SK-N-SH treated with all-trans-retinoic acid at 6 μM for 48 hours (cell line): Measurements from ENCODE around the gene SLC2A2.

ENCODE experiments used
- BACH2 ChIP-seq: fragments of 250-450 bp; sonication (Bioruptor Pico); IDR thresholded peaks from 2 replicates; pipeline ENCODE4 v1.9.0; 2021; ENCODE audit warnings: mild to moderate bottlenecking, borderline replicate concordance
- CSRNP3 ChIP-seq: fragments of 250-450 bp; sonication (Bioruptor Pico); IDR thresholded peaks from 2 replicates; pipeline ENCODE4 v1.5.1; 2021; ENCODE audit warnings: mild to moderate bottlenecking, moderate library complexity
- ESRRG ChIP-seq: fragments of 250-450 bp; sonication (Bioruptor Pico); IDR thresholded peaks from 2 replicates; pipeline ENCODE4 v1.6.1; 2021; ENCODE audit warnings: mild to moderate bottlenecking
- PATZ1 ChIP-seq: fragments of 250-450 bp; sonication (Bioruptor Pico); IDR thresholded peaks from 2 replicates; pipeline ENCODE4 v1.8.0; 2020; ENCODE audit warnings: mild to moderate bottlenecking, moderate library complexity, borderline replicate concordance
- RARB ChIP-seq: fragments of 250-450 bp; sonication (Bioruptor Pico); IDR thresholded peaks from 2 replicates; pipeline ENCODE4 v1.8.0; 2021; ENCODE audit warnings: mild to moderate bottlenecking, moderate library complexity
- TOX ChIP-seq: fragments of 250-450 bp; sonication (Bioruptor Pico); IDR thresholded peaks from 2 replicates; pipeline ENCODE4 v1.8.0; 2021; ENCODE audit warnings: mild to moderate bottlenecking, moderate library complexity, borderline replicate concordance
- ZFP3 ChIP-seq: fragments of 250-450 bp; sonication (Bioruptor Pico); IDR thresholded peaks from 2 replicates; pipeline ENCODE4 v1.5.0; 2020; ENCODE audit warnings: mild to moderate bottlenecking, moderate library complexity
- ZFP30 ChIP-seq: fragments of 450-650 bp; formaldehyde crosslinking; IDR thresholded peaks from 2 replicates; pipeline ENCODE4 v1.5.0; 2022; ENCODE audit warnings: mild to moderate bottlenecking, moderate library complexity

DNA sequence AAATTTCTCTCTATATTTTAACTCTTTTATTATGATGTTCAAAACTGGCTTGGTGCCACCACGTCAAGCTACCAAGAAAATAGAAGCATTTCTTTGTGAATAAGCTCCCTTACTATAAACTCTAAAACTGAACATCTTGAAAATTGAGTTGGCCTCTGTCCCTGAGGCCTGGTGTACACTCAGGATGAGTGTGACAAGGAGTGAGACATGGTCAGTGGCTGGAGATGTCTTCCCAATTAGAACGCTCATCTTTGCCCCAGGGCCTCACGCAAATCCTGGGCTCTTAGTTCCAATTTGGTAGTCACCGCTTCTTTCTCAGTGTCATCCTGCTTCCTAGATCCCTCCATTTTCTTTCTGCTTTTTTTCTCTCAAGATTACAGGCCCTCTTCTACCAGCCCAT lies 26.2 kb downstream of the SLC2A2 start:
- TF ChIP-seq TOX (CRISPR knock-in tag) (no peak), BACH2 (CRISPR knock-in tag) (no peak), ESRRG (CRISPR knock-in tag) (no peak), PATZ1 (no peak), CSRNP3 (CRISPR knock-in tag) (no peak), ZFP3 (CRISPR knock-in tag) (no peak), RARB (CRISPR knock-in tag) (no peak), ZFP30 (CRISPR knock-in tag) (no peak)
